MM.1S (cell line): ENCODE data around the gene GATAD2A.

Experiments used
- DNase-seq: peaks from one replicate; pipeline ENCODE4 v3.0.0-alpha.2; 2015
- H2AFZ ChIP-seq: fragments of 300-600 bp; sonication (generic); 2 replicates; pipeline ENCODE4 v1.6.0; 2016; ENCODE audit warnings: antibody characterized with exemption, low read length
- H3F3A ChIP-seq: fragments of 300-600 bp; sonication (generic); 2 replicates; pipeline ENCODE4 v1.6.1; 2016; ENCODE audit warnings: mild to moderate bottlenecking, antibody characterized with exemption, low read length, moderate library complexity, mixed read lengths; ENCODE audit not compliant: insufficient read depth
- H3K27ac ChIP-seq: fragments of 300-600 bp; sonication (generic); 2 replicates; pipeline ENCODE4 v1.5.1; 2016; ENCODE audit warnings: mild to moderate bottlenecking, low read length
- H3K27me3 ChIP-seq: fragments of 300-600 bp; sonication (generic); replicated peaks from 2 replicates; pipeline ENCODE4 v1.6.0; 2016; ENCODE audit warnings: low read length; ENCODE audit not compliant: insufficient read depth
- H3K36me3 ChIP-seq: fragments of 300-600 bp; sonication (generic); replicated peaks from 2 replicates; pipeline ENCODE4 v1.6.1; 2016; ENCODE audit warnings: mild to moderate bottlenecking, low read length, mixed read lengths; ENCODE audit not compliant: insufficient read depth
- H3K4me1 ChIP-seq: fragments of 300-600 bp; sonication (generic); 2 replicates; pipeline ENCODE4 v1.6.1; 2016; ENCODE audit warnings: low read length, mixed read lengths
- H3K4me2 ChIP-seq: fragments of 300-600 bp; sonication (generic); 2 replicates; pipeline ENCODE4 v1.6.0; 2016; ENCODE audit warnings: low read depth, low read length
- H3K4me3 ChIP-seq: fragments of 300-600 bp; sonication (generic); 2 replicates; pipeline ENCODE4 v1.5.1; 2016; ENCODE audit warnings: low read length, mixed read lengths
- H3K79me2 ChIP-seq: fragments of 300-600 bp; sonication (generic); 2 replicates; pipeline ENCODE4 v1.6.1; 2016; ENCODE audit warnings: mixed run types, low read length, mixed read lengths
- H3K9ac ChIP-seq: fragments of 300-600 bp; sonication (generic); 2 replicates; pipeline ENCODE4 v1.6.1; 2016; ENCODE audit warnings: low read length, mixed read lengths
- H3K9me2 ChIP-seq: fragments of 300-600 bp; sonication (generic); replicated peaks from 2 replicates; pipeline ENCODE4 v1.6.1; 2016; ENCODE audit warnings: mild to moderate bottlenecking, low read length, mixed read lengths; ENCODE audit not compliant: insufficient read depth
- H3K9me3 ChIP-seq: fragments of 300-600 bp; sonication (generic); replicated peaks from 2 replicates; pipeline ENCODE4 v1.6.1; 2016; ENCODE audit warnings: mild to moderate bottlenecking, low read length, mixed read lengths; ENCODE audit not compliant: insufficient read depth
- H4K20me1 ChIP-seq: fragments of 300-600 bp; sonication (generic); 2 replicates; pipeline ENCODE4 v1.6.1; 2016; ENCODE audit warnings: mild to moderate bottlenecking, low read length, moderate library complexity, mixed read lengths; ENCODE audit not compliant: insufficient read depth
- EZH2 ChIP-seq: fragments of 300-600 bp; sonication (generic); optimal IDR thresholded peaks from 2 replicates; pipeline ENCODE3; 2017; ENCODE audit warnings: low read depth, mild to moderate bottlenecking, antibody characterized with exemption, low read length, mixed read lengths
- EZH2phosphoT487 ChIP-seq: fragments of 300-600 bp; sonication (generic); IDR thresholded peaks from 2 replicates; pipeline ENCODE4 v1.6.1; 2018; ENCODE audit warnings: antibody characterized with exemption, low read length
- TF ChIP-seq, protein P1 (sequence below): fragments of 300-600 bp; sonication (generic); IDR thresholded peaks from 2 replicates; pipeline ENCODE4 v1.5.1; 2016; ENCODE audit warnings: antibody characterized with exemption, low read length, mixed read lengths

Gene GATAD2A

DNA sequence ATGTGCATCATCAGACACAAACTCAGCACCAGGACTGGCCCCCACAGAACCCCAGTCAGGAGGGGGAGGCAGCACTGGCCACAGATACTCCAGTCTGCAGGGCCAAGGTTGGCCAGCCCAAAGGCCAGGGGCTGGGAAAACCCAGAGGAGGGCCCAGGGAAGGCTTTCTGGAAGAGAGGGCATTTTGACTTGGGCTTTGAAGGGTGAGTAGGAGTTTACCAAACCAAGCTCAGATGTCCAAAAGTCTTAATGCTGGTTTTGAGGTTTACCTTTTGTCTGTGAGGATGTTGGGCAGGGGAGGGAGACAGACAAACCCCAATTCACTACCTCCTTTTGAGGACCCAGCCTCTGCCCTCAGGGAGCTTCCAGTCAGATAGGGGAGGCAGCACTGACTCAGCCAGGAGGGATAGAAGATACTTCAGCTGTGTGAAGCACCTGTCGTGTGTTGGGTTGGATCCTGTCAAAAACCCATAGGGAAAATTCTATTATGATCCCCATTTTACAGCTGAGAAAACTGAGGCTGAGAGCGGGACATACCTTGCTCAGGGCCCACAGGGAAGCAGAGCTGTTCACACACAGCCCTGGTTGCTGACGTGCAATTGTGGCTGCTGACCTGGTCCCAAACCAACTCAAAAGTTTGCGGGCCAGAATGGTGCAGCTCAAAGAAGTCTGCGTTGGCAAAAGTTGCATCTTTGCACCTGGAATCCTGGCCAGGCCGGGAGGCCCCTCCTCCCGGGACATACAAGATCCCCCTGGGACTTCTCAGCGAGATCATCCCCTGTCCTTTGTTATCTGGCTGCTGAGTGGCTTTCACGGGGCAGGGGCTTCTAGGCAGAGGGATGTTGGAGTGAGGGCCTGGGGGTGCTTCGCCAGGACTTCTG lies 145.7 kb downstream of the GATAD2A start:
- Histone ChIP-seq H2AFZ (no peak overlapping the region), H3K4me3 (no peak overlapping the region), H3K79me2 (no peaks in the 10 kb centered on the region), H4K20me1 (no peaks in the 10 kb centered on the region), H3K9ac (no peak overlapping the region), H3K9me2 (no peaks in the 10 kb centered on the region), H3K4me2 (no peak overlapping the region), H3K36me3 (no peaks in the 10 kb centered on the region), H3F3A (no peaks in the 10 kb centered on the region), H3K9me3 (no peaks in the 10 kb centered on the region), H3K27me3 (peaks cover 13% of the 10 kb centered on the region), H3K4me1 (no peaks in the 10 kb centered on the region), H3K27ac (no peak overlapping the region)
- TF ChIP-seq EZH2phosphoT487 (no peak), EZH2 (no peak)
- TF ChIP-seq, protein P1, sequence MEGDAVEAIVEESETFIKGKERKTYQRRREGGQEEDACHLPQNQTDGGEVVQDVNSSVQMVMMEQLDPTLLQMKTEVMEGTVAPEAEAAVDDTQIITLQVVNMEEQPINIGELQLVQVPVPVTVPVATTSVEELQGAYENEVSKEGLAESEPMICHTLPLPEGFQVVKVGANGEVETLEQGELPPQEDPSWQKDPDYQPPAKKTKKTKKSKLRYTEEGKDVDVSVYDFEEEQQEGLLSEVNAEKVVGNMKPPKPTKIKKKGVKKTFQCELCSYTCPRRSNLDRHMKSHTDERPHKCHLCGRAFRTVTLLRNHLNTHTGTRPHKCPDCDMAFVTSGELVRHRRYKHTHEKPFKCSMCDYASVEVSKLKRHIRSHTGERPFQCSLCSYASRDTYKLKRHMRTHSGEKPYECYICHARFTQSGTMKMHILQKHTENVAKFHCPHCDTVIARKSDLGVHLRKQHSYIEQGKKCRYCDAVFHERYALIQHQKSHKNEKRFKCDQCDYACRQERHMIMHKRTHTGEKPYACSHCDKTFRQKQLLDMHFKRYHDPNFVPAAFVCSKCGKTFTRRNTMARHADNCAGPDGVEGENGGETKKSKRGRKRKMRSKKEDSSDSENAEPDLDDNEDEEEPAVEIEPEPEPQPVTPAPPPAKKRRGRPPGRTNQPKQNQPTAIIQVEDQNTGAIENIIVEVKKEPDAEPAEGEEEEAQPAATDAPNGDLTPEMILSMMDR: no peak
- DNase-seq: no peak

DNA sequence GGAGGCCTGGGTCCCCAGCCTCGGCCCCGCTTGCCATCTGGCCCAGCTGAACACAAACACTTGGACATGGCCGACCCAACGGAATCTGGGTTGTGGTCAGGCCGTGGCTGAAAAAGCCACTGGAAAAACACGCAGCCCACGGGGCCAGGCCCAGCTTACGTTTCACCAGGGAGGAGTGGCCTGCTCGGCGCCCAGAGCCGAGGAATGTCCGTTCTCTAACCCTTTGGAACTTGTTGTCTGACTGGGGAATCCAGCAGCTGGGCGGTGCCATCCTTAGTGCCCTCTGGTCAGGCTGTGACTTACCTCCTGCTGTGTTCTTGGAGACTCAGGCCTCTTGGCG lies 146.3 kb downstream of the GATAD2A start:
- no peaks in the 10 kb centered on the region for H3K36me3 ChIP-seq
- no peak for DNase-seq
- H3K27me3 ChIP-seq: peaks cover 13% of the 10 kb centered on the region
- no peak overlapping the region for H3K4me2 ChIP-seq
- H3K4me1 ChIP-seq: no peaks in the 10 kb centered on the region
- H3F3A ChIP-seq: no peaks in the 10 kb centered on the region
- H3K4me3 ChIP-seq: no peak overlapping the region
- no peaks in the 10 kb centered on the region for H3K9me2 ChIP-seq
- no peaks in the 10 kb centered on the region for H4K20me1 ChIP-seq
- H3K27ac ChIP-seq: no peak overlapping the region
- H3K79me2 ChIP-seq: no peaks in the 10 kb centered on the region
- no peaks in the 10 kb centered on the region for H3K9me3 ChIP-seq
- no peak overlapping the region for H3K9ac ChIP-seq
- no peak overlapping the region for H2AFZ ChIP-seq
- TF ChIP-seq EZH2phosphoT487 (no peak), EZH2 (no peak)
- TF ChIP-seq, protein P1: no peak

DNA sequence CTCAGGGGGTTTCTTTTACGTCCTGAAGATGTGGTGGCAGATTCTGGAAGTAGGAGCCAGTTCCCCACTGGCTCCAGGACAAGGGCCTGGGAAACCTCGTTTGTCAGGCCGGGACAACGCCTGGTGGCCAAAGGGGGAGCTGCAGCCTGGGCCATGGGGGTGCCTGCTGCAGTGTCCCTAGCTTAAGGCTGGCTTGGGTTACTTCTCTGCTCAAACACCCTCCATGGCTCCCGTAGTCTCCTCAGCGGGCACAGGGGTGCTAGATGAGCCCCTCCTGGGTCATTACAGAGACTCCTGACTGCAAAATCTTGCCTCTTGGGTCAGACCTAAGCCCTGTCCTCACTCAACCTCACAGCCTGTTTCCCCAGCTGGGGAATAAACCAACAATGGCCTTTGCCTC lies 147.3 kb downstream of the GATAD2A start:
- no peaks in the 10 kb centered on the region for H3K9me3 ChIP-seq
- H4K20me1 ChIP-seq: no peaks in the 10 kb centered on the region
- H3K4me1 ChIP-seq: no peaks in the 10 kb centered on the region
- H3K27ac ChIP-seq: no peak overlapping the region
- no peak overlapping the region for H3K9ac ChIP-seq
- H3K36me3 ChIP-seq: no peaks in the 10 kb centered on the region
- no peaks in the 10 kb centered on the region for H3K79me2 ChIP-seq
- H3K9me2 ChIP-seq: no peaks in the 10 kb centered on the region
- no peak overlapping the region for H2AFZ ChIP-seq
- no peak for TF ChIP-seq EZH2
- TF ChIP-seq, protein P1: peak; percentile 40
- no peak overlapping the region for H3K4me2 ChIP-seq
- H3K27me3 ChIP-seq: peaks cover 13% of the 10 kb centered on the region
- H3F3A ChIP-seq: no peaks in the 10 kb centered on the region
- DNase-seq: peak; percentile 8
- no peak overlapping the region for H3K4me3 ChIP-seq
